HepG2 (cell line): ENCODE results near the gene ZNF394. TPM values are rescaled to one million over a fixed set of nuclear protein-coding genes. Genes with fewer than 3 reads are reported as not detected.

Experiments
- ATF4 ChIP-seq, 2 experiments: fragments of 450-650 bp in 1 of 2; sonication (generic) in 1 of 2; formaldehyde crosslinking; IDR thresholded peaks; 2 replicates each; pipeline versions ENCODE4 v1.5.0 to v1.8.0; 2020 to 2022; ENCODE audit warnings: mild to moderate bottlenecking in 1 of 2, missing genetic modification reagents in 1 of 2
- FLYWCH1 ChIP-seq: sonication (generic); formaldehyde crosslinking; IDR thresholded peaks from 2 replicates; pipeline ENCODE4 v1.8.1; 2023; ENCODE audit warnings: mild to moderate bottlenecking, missing genetic modification reagents
- KAT8 ChIP-seq: IDR thresholded peaks from 2 replicates; pipeline ENCODE4 v1.6.1; 2016; ENCODE audit warnings: missing genetic modification reagents, missing compliant biosample characterization
- MAFF ChIP-seq: IDR thresholded peaks from 2 replicates; pipeline ENCODE4 v1.6.1; 2011; ENCODE audit warnings: low read depth, low read length, improper control_type of control experiment
- POLR2G ChIP-seq: fragments of 200-400 bp; formaldehyde crosslinking; IDR thresholded peaks from 2 replicates; pipeline ENCODE4 v1.6.1; 2018; ENCODE audit warnings: mild to moderate bottlenecking, low read depth, low read length, moderate library complexity
- SUZ12 ChIP-seq: fragments of 150-350 bp; IDR thresholded peaks from 2 replicates; pipeline ENCODE4 v1.6.1; 2014; ENCODE audit warnings: low read depth, low read length
- ZFP41 ChIP-seq: sonication (generic); formaldehyde crosslinking; IDR thresholded peaks from 2 replicates; pipeline ENCODE4 v1.4.0; 2020; ENCODE audit warnings: mild to moderate bottlenecking, missing genetic modification reagents, borderline replicate concordance
- ZNF17 ChIP-seq: sonication (generic); formaldehyde crosslinking; IDR thresholded peaks from 2 replicates; pipeline ENCODE4 v1.5.0; 2020; ENCODE audit warnings: mild to moderate bottlenecking, missing genetic modification reagents
- ZNF225 ChIP-seq: sonication (generic); formaldehyde crosslinking; IDR thresholded peaks from 2 replicates; pipeline ENCODE4 v1.4.0; 2020; ENCODE audit warnings: mild to moderate bottlenecking, missing genetic modification reagents
- ZNF274 ChIP-seq: sonication (generic); formaldehyde crosslinking; IDR thresholded peaks from 2 replicates; pipeline ENCODE4 v1.5.1; 2020; ENCODE audit warnings: mild to moderate bottlenecking, missing genetic modification reagents
- ZNF513 ChIP-seq: sonication (generic); formaldehyde crosslinking; conservative IDR thresholded peaks from 2 replicates; pipeline ENCODE4 v1.5.0; 2020; ENCODE audit warnings: missing genetic modification reagents
- ZNF674 ChIP-seq: sonication (generic); formaldehyde crosslinking; IDR thresholded peaks from 2 replicates; pipeline ENCODE4 v1.5.0; 2020; ENCODE audit warnings: low read depth, mild to moderate bottlenecking, missing genetic modification reagents
- ZNF709 ChIP-seq: sonication (generic); formaldehyde crosslinking; IDR thresholded peaks from 2 replicates; pipeline ENCODE4 v1.5.0; 2020; ENCODE audit warnings: mild to moderate bottlenecking, missing genetic modification reagents
- ZNF879 ChIP-seq: sonication (generic); formaldehyde crosslinking; IDR thresholded peaks from 2 replicates; pipeline ENCODE4 v1.8.1; 2023; ENCODE audit warnings: missing genetic modification reagents
- ZUFSP ChIP-seq: sonication (generic); formaldehyde crosslinking; IDR thresholded peaks from 2 replicates; pipeline ENCODE4 v1.9.0; 2021; ENCODE audit warnings: missing genetic modification reagents, mild to moderate bottlenecking, borderline replicate concordance
- polyA plus RNA-seq, 8 experiments: library from polyadenylated mRNA; depleted of rRNA in 3 of 8; stranded (reverse) in 7 of 8; unstranded in 1 of 8; fragments of >200 nt; fragmentation: Illumina TruSeq in 4 of 8; extraction: Trizol in 4 of 8; gene quantifications; 2 replicates each; pipeline versions ENCODE4 v1.2.1 to v1.2.3, GENCODE V29; 2011 to 2016; ENCODE audit warnings: low read depth in 4 of 8, missing spikeins in 1 of 8, mixed read lengths in 1 of 8; ENCODE audit not compliant: insufficient read depth in 1 of 8
- total RNA-seq, 5 experiments: library from RNA; depleted of rRNA; stranded (reverse); fragments of >200 nt; fragmentation: Illumina TruSeq; extraction: Trizol; gene quantifications; 2 replicates each; pipeline ENCODE4 v1.2.3, GENCODE V29; 2016; ENCODE audit warnings: low read depth in 1 of 5
- TF ChIP-seq, protein P1 (sequence below): sonication (generic); formaldehyde crosslinking; IDR thresholded peaks from 2 replicates; pipeline ENCODE4 v1.5.1; 2020; ENCODE audit warnings: mild to moderate bottlenecking, missing genetic modification reagents, borderline replicate concordance
- TF ChIP-seq, protein P2 (sequence below): sonication (generic); formaldehyde crosslinking; IDR thresholded peaks from 2 replicates; pipeline ENCODE4 v1.4.0; 2020; ENCODE audit warnings: missing genetic modification reagents, borderline replicate concordance

The ZNF394 gene
- total and polyA plus RNA-seq, 2 of the 13 experiments (the other 11 are each of a cell fraction or from before 2014, with no cell fraction given), result 7.8 to 19.6 TPM

DNA sequence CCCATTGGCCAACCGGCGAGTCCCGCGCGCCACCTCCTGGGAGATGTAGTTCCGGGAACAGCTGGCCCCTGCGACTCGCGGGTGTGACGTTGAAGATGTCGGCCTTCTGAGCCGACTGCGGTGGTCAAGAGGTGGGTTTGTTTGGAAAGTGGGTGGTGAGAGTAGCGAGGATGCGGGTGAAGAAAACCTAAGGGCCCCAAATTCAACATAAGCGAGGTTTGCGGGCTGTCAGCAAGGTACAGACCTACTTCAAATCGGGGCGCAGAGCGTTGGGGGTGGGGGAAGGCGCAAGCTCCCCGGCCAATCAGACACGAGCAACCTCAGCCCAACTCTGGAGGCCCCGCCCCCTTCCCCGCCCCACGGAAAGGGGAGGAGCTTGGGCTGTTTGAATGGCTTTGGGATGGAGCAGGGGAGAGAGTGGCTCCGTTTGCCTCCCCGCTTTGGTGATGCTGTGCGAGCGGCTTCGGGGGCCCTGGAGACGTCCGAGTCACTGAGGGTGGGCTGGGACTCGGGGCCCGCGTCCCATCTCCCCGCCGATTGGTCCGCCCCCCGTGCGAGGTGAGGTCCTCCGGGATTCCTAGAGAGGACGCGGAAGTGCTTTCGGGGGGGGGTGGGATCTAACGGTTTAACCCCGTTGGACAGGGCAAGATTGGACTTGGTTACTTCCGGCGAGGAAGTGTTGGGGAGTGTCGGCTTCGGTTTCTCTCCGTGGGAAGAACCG lies 4.7 kb upstream of the ZNF394 start, which contains the start of gene ZKSCAN5 (continued):
- TF ChIP-seq, protein P1, sequence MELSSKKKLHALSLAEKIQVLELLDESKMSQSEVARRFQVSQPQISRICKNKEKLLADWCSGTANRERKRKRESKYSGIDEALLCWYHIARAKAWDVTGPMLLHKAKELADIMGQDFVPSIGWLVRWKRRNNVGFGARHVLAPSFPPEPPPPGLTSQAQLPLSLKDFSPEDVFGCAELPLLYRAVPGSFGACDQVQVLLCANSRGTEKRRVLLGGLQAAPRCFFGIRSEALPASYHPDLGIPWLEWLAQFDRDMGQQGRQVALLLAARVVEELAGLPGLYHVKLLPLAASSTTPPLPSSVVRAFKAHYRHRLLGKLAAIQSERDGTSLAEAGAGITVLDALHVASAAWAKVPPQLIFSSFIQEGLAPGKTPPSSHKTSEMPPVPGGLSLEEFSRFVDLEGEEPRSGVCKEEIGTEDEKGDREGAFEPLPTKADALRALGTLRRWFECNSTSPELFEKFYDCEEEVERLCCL, result 0 out of 2 replicates have a peak, but pooled peaks have one; percentile 34
- TF ChIP-seq ZNF674, result no peak
- TF ChIP-seq ZNF709 (CRISPR knock-in tag), result 0 out of 2 replicates have a peak, but pooled peaks have one; percentile 41
- no peak for TF ChIP-seq ZNF879
- peak; percentile 64 for TF ChIP-seq SUZ12
- TF ChIP-seq ZFP41, result no peak
- TF ChIP-seq ATF4 (CRISPR knock-in tag; IDR thresholded peaks at IDR 0.05), result no peak; a peak in 1 of 4 replicates
- TF ChIP-seq ZUFSP (CRISPR knock-in tag), result no peak
- no peak for TF ChIP-seq ZNF17
- peak; percentile 83 for TF ChIP-seq KAT8 (CRISPR knock-in tag)
- TF ChIP-seq, protein P2, sequence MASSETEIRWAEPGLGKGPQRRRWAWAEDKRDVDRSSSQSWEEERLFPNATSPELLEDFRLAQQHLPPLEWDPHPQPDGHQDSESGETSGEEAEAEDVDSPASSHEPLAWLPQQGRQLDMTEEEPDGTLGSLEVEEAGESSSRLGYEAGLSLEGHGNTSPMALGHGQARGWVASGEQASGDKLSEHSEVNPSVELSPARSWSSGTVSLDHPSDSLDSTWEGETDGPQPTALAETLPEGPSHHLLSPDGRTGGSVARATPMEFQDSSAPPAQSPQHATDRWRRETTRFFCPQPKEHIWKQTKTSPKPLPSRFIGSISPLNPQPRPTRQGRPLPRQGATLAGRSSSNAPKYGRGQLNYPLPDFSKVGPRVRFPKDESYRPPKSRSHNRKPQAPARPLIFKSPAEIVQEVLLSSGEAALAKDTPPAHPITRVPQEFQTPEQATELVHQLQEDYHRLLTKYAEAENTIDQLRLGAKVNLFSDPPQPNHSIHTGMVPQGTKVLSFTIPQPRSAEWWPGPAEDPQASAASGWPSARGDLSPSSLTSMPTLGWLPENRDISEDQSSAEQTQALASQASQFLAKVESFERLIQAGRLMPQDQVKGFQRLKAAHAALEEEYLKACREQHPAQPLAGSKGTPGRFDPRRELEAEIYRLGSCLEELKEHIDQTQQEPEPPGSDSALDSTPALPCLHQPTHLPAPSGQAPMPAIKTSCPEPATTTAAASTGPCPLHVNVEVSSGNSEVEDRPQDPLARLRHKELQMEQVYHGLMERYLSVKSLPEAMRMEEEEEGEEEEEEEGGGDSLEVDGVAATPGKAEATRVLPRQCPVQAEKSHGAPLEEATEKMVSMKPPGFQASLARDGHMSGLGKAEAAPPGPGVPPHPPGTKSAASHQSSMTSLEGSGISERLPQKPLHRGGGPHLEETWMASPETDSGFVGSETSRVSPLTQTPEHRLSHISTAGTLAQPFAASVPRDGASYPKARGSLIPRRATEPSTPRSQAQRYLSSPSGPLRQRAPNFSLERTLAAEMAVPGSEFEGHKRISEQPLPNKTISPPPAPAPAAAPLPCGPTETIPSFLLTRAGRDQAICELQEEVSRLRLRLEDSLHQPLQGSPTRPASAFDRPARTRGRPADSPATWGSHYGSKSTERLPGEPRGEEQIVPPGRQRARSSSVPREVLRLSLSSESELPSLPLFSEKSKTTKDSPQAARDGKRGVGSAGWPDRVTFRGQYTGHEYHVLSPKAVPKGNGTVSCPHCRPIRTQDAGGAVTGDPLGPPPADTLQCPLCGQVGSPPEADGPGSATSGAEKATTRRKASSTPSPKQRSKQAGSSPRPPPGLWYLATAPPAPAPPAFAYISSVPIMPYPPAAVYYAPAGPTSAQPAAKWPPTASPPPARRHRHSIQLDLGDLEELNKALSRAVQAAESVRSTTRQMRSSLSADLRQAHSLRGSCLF (CRISPR knock-in tag), result no peak
- TF ChIP-seq ZNF513 (CRISPR knock-in tag), result no peak
- TF ChIP-seq POLR2G, result peak; percentile 84
- no peak for TF ChIP-seq MAFF
- TF ChIP-seq FLYWCH1 (CRISPR knock-in tag), result no peak
- peak; percentile 69; the same call in 1 of the 2 replicates for TF ChIP-seq ZNF274 (CRISPR knock-in tag)
- no peak for TF ChIP-seq ZNF225 (CRISPR knock-in tag)
